ENCODE results near the gene PARD3.

PARD3 gene

DNA sequence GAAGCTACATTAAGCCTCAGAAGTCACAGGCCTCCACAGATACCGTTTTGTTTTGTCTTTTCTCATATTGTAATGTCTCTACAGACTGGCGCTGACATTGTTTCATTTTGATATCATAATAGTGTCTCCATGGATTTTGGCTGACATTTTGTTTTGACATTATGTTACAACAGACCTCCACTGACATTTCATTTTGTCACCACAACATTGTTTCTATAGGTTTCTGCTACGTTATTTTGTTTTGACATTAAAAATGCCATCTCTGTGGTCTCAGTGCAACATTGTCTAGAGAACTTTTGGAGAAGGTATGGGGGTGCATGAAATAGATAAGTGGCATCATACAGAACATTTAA is 666.8 kb downstream of the PARD3 start:
- no peak overlapping the region for H3K4me3 ChIP-seq (ENCODE audit: low read depth, low read length)
- no peak for DNase-seq (ENCODE audit: low read depth)
- TF ChIP-seq, protein P1, sequence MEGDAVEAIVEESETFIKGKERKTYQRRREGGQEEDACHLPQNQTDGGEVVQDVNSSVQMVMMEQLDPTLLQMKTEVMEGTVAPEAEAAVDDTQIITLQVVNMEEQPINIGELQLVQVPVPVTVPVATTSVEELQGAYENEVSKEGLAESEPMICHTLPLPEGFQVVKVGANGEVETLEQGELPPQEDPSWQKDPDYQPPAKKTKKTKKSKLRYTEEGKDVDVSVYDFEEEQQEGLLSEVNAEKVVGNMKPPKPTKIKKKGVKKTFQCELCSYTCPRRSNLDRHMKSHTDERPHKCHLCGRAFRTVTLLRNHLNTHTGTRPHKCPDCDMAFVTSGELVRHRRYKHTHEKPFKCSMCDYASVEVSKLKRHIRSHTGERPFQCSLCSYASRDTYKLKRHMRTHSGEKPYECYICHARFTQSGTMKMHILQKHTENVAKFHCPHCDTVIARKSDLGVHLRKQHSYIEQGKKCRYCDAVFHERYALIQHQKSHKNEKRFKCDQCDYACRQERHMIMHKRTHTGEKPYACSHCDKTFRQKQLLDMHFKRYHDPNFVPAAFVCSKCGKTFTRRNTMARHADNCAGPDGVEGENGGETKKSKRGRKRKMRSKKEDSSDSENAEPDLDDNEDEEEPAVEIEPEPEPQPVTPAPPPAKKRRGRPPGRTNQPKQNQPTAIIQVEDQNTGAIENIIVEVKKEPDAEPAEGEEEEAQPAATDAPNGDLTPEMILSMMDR (IDR thresholded peaks at IDR 0.05; ENCODE audit: low read depth, low read length, missing control alignments), result no peak

DNA sequence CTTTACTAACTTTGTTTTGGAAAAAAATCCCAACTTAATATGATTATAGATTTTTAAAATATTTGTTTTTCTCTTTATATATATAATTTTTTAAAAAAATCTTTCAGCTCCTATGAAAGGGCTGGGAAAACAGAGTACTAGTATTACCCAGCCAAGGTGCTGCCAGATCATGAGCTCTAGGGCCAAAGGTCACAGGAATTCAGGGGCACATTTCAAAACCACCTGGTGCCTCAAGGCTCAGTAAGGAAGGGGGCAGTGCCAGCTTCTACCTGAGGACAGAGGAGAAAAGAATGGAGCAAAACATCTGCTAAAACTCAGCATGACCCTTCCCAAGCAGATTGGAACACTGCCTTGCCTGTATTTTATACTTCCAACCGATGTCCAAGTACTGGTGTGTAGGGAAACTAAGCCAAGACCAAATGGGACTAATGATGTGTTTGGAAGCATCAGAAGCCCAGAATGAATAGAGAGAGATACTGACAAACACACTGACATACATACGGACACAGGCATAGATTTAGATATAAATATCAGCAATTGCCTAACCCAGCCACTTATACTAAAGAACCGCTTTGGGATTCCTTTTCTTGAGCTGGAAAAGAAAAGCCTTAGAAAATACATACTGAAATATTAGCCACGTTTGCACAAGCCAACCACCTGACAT is 667.3 kb downstream of the PARD3 start:
- H3K4me3 ChIP-seq (ENCODE audit: low read depth, low read length), result no peak overlapping the region
- DNase-seq (ENCODE audit: low read depth), result no peak
- TF ChIP-seq, protein P1 (IDR thresholded peaks at IDR 0.05; ENCODE audit: low read depth, low read length, missing control alignments), result no peak

DNA sequence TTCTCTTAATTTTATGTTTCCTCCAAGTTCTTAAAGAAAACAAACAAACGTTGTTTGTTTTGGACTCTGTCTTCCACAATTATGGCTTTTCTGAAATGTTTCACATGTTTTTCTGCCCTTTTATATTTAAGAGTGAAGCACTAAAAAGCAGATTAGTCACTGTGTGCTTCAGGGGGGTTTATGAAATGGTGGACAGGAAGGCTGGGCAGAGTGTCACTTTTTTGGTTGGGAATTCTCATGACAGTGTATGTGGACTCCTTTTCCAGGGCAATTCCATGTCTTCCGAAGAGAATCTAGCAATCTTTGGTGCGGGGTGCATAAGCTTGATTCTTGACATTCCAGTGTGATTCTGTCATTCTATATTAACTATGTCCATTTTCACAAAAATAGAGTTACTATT is 669.4 kb downstream of the PARD3 start:
- H3K4me3 ChIP-seq (ENCODE audit: low read depth, low read length), result no peak overlapping the region
- DNase-seq (ENCODE audit: low read depth), result no peak
- TF ChIP-seq, protein P1 (IDR thresholded peaks at IDR 0.05; ENCODE audit: low read depth, low read length, missing control alignments), result no peak

DNA sequence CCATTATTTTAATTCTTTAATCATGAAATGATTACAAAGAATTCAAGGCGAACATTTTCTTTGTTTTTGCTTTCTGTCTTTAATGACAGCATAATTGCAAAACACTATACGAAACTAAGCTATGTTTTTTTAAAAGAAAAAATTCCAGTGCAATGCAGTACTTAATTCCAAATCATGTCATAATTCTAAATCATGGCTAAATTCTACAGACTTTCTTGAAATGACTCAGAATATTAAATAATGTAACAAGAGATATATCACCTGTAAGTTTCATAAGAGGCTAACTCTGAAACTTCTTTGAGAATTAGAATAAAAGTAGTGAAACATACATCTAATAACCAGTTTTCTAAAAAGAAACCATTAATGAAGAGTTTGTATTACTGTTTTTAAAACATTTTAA is 671.6 kb downstream of the PARD3 start:
- no peak overlapping the region for H3K4me3 ChIP-seq (ENCODE audit: low read depth, low read length)
- no peak for DNase-seq (ENCODE audit: low read depth)
- TF ChIP-seq, protein P1 (IDR thresholded peaks at IDR 0.05; ENCODE audit: low read depth, low read length, missing control alignments), result no peak

DNA sequence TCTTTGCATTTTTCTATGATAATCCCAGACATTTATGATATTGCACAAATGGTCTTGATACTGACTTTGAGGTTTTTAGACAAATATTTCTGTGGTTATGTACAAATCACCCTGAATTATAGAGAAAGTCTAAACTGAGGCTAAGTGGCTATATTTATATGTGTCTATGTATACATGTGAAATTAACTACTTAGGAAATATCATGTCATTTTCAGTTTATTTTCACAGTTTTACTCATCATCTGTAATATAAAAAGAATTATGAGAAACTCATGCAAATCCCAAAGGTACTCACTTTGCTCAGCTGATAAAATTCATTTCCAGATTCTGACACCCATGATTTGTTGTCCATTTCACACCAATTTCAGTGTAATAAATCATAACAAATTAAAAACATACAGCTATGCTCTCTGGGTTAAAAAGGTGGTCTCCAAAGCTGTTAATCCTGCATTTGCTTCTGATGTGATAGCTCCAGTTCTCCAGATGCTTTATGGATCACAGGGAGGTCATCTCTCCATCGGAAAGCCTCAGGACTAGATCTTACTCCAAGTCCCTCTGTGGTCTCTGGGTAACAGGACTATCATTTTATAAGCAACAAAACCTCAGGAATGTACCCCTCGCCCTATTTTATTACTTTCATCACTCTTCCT is 673.9 kb downstream of the PARD3 start:
- H3K4me3 ChIP-seq (ENCODE audit: low read depth, low read length), result no peak overlapping the region
- DNase-seq (ENCODE audit: low read depth), result no peak
- TF ChIP-seq, protein P1 (IDR thresholded peaks at IDR 0.05; ENCODE audit: low read depth, low read length, missing control alignments), result no peak

DNA sequence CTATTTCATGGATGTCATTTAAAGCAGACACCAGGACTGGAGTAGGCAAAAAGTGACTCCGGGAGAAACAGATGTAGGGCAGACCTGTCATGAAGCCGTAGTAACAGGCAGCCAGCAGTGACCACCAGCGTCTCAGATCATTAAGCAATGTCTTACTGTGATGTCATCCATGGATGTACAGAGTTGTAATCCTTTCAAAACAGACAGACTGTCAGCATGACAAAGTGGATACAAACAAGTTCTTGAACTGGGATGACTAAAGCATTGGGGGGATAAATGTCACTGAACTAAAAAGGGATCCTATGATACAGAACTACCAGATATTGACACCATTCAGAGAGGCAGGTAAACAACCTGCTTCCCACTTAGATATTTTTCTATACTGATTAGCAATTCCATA is 675.5 kb downstream of the PARD3 start:
- H3K4me3 ChIP-seq (ENCODE audit: low read depth, low read length), result no peak overlapping the region
- DNase-seq (ENCODE audit: low read depth), result no peak
- TF ChIP-seq, protein P1 (IDR thresholded peaks at IDR 0.05; ENCODE audit: low read depth, low read length, missing control alignments), result no peak

DNA sequence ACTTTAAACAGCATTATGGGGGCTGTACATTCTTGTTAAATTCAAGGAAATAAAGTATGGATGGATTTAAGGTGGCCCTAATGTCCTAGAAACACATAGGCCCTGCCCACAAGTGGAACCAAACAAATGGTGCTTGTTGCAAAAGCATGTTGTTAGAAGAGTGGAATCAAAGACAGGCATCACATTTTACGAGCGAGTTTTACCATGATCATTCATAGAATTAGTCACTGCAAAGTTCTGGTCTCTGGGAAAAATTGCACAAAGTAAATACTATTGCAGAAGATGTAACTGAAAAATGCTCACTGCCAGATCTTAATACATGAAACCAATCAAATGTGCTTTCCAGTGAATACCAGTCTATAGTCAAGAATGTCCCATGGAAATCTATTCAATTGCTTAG is 677.1 kb downstream of the PARD3 start:
- no peak overlapping the region for H3K4me3 ChIP-seq (ENCODE audit: low read depth, low read length)
- TF ChIP-seq, protein P1 (IDR thresholded peaks at IDR 0.05; ENCODE audit: low read depth, low read length, missing control alignments), result no peak

More for the DNA sequence above, 677.1 kb downstream of the PARD3 start:
- DNase-seq (ENCODE audit: low read depth), result no peak

All from GM12864 (cell line).